Measurements from ENCODE around the gene CLDN2.
"Not testable (repeated sequence)": the region's sequence is repeated elsewhere in the genome, so short reads cannot be mapped to it uniquely, and the experiment has no call there.

Gene CLDN2, protein sequence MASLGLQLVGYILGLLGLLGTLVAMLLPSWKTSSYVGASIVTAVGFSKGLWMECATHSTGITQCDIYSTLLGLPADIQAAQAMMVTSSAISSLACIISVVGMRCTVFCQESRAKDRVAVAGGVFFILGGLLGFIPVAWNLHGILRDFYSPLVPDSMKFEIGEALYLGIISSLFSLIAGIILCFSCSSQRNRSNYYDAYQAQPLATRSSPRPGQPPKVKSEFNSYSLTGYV

DNA sequence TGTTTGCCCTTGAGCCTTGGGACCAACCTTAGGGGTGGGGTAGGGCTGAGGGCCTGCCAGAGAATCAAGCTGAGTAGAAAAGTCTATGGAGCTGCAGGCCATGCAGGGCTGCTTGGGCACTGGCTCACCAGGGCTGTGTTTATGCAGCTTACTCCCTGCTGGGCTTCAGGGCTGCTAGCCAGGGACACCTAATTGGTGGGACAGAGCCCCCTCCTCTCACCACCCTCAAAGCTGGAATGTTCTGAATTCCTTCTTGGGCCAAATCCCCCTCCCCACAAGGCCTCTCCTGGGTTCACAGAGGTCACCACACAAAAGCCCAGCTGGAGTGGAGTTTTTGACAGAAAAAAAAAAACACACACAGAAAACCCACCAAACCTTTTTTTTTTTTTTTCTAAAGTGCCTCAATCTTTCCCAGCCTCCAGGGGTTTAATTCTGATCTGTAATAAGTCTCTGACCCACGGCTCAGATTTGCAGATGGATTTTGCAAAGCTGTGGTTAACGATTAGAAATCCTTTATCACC is at the start of gene CLDN2:
CLDN2 (plus strand) TSS at position 471 of the 521 bp plus-strand sequence. CDS start 7,827 bp downstream, outside the sequence.
- no peak within 1 kb of the TSS for H3K9ac ChIP-seq (ENCODE audit: low read depth in 1 of 2, low read length in 2 of 2)
- peaks cover 6 to 11% of the 10 kb centered on the region in 2 donors for H3K4me1 ChIP-seq (ENCODE audit: control insufficient read depth in 1 of 2, insufficient read depth in 2 of 2, low read length in 2 of 2)

DNA sequence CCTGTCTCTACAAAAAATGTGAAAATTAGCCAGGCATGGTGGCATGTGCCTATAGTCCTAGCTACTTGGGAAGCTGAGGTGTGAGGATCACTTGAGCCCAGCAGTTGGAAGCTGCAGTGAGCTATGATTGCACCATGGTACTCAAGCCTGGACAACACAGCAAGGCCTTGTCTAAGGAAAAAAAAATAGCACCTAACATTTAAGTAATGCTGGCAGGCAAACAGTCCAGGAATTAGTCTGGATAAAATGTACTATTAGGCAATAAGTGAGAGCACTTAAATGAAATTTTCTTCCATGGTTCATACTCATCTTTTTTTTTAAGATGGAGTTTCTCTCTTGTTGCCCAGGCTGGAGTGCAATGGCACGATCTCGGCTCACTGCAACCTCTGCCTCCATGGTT is 47.4 kb upstream of the CLDN2 start:
- not testable (repeated sequence) for H3K27ac ChIP-seq (ENCODE audit: low read depth, low read length); H3K4me3 ChIP-seq (ENCODE audit: low read depth in 1 of 2, low read length in 2 of 2); H3K27me3 ChIP-seq (ENCODE audit: control insufficient read depth in 1 of 2, insufficient read depth in 2 of 2, low read length in 2 of 2); H3K9me3 ChIP-seq (ENCODE audit: control insufficient read depth in 1 of 2, low read length in 2 of 2); H3K9ac ChIP-seq (ENCODE audit: low read depth in 1 of 2, low read length in 2 of 2); H3K36me3 ChIP-seq (ENCODE audit: control insufficient read depth in 1 of 2, insufficient read depth in 2 of 2, low read length in 2 of 2); H3K4me1 ChIP-seq (ENCODE audit: control insufficient read depth in 1 of 2, insufficient read depth in 2 of 2, low read length in 2 of 2)

More for the DNA sequence above, at the start of gene CLDN2:
- H3K4me3 ChIP-seq (ENCODE audit: low read depth in 1 of 2, low read length in 2 of 2) = no peak within 1 kb of the TSS
- no peaks in the 10 kb centered on the region for H3K27me3 ChIP-seq (ENCODE audit: control insufficient read depth in 1 of 2, insufficient read depth in 2 of 2, low read length in 2 of 2)
- H3K27ac ChIP-seq (ENCODE audit: low read depth, low read length) = no peak within 1 kb of the TSS
- no peaks in the 10 kb centered on the region for H3K36me3 ChIP-seq (ENCODE audit: control insufficient read depth in 1 of 2, insufficient read depth in 2 of 2, low read length in 2 of 2)
- H3K9me3 ChIP-seq (ENCODE audit: control insufficient read depth in 1 of 2, low read length in 2 of 2) = no peaks in the 10 kb centered on the region

DNA sequence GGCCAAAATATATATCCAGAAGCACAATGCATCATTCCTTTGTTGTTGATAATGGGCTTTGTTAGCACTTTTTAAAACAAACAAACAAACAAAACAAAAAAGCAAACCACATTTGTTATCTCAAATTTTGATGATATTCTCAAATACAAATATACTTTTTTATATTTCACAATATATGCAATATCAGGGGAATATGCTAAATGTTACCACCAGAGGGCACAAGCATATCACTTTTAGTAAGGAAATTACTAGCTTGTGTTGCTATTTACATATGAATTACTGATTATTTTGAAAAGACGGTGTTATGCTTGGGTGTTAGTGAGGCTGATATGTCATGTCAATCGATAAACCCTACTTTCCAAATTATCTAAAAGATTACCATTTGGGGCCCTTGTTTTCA is 46.1 kb upstream of the CLDN2 start:
- Histone ChIP-seq H3K9me3 (ENCODE audit: control insufficient read depth in 1 of 2, low read length in 2 of 2) (no peaks in the 10 kb centered on the region), H3K36me3 (ENCODE audit: control insufficient read depth in 1 of 2, insufficient read depth in 2 of 2, low read length in 2 of 2) (peaks cover 0 to 4% of the 10 kb centered on the region in 2 donors), H3K27me3 (ENCODE audit: control insufficient read depth in 1 of 2, insufficient read depth in 2 of 2, low read length in 2 of 2) (no peaks in the 10 kb centered on the region), H3K4me3 (ENCODE audit: low read depth in 1 of 2, low read length in 2 of 2) (no peak overlapping the region), H3K4me1 (ENCODE audit: control insufficient read depth in 1 of 2, insufficient read depth in 2 of 2, low read length in 2 of 2) (no peaks in the 10 kb centered on the region), H3K27ac (ENCODE audit: low read depth, low read length) (no peak overlapping the region), H3K9ac (ENCODE audit: low read depth in 1 of 2, low read length in 2 of 2) (no peak overlapping the region)

DNA sequence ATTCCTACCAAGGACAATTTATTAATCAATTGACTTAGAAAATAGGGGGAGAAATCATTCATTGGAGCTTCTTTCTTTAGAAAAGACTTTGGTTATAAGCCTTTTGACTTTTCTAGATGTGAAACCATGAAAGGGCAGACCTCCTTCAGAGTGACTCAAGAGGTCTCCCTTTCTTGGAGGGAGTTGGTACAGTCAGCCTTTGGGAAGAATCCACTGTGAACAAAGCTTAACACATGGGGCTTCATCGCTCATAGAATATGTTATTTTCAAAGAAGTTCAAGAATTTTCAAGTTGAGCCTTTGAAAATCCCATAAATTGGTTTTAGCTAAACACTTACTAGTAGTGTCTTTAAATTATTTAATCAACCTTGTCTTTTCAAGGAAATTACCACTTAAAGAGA is 45.1 kb upstream of the CLDN2 start:
- no peaks in the 10 kb centered on the region for H3K4me1 ChIP-seq (ENCODE audit: control insufficient read depth in 1 of 2, insufficient read depth in 2 of 2, low read length in 2 of 2)
- no peak overlapping the region for H3K9ac ChIP-seq (ENCODE audit: low read depth in 1 of 2, low read length in 2 of 2)
- no peak overlapping the region for H3K4me3 ChIP-seq (ENCODE audit: low read depth in 1 of 2, low read length in 2 of 2)
- no peaks in the 10 kb centered on the region for H3K9me3 ChIP-seq (ENCODE audit: control insufficient read depth in 1 of 2, low read length in 2 of 2)
- H3K27me3 ChIP-seq (ENCODE audit: control insufficient read depth in 1 of 2, insufficient read depth in 2 of 2, low read length in 2 of 2) = no peaks in the 10 kb centered on the region
- no peak overlapping the region for H3K27ac ChIP-seq (ENCODE audit: low read depth, low read length)
- peaks cover 0 to 4% of the 10 kb centered on the region in 2 donors for H3K36me3 ChIP-seq (ENCODE audit: control insufficient read depth in 1 of 2, insufficient read depth in 2 of 2, low read length in 2 of 2)

DNA sequence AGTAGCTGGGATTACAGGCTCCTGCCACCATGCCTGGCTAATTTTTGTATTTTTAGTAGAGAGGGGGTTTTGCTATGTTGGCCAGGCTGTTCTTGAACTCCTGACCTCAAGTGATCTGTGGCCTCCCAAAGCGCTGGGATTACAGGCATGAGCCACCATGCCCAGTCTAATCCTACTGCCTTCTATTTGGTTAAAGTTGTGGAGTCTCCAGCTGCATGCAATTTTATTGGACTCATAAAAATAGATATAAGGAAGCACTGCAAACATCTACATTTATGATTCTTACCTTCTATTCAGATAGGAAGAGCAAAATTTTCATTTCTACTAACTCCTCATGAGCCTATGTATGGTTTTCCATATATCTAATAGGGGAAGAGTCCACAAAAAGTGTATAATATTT is 30.7 kb upstream of the CLDN2 start:
- Histone ChIP-seq H3K4me1 (ENCODE audit: control insufficient read depth in 1 of 2, insufficient read depth in 2 of 2, low read length in 2 of 2) (no peaks in the 10 kb centered on the region), H3K4me3 (ENCODE audit: low read depth in 1 of 2, low read length in 2 of 2) (no peak overlapping the region), H3K36me3 (ENCODE audit: control insufficient read depth in 1 of 2, insufficient read depth in 2 of 2, low read length in 2 of 2) (no peaks in the 10 kb centered on the region), H3K27me3 (ENCODE audit: control insufficient read depth in 1 of 2, insufficient read depth in 2 of 2, low read length in 2 of 2) (no peaks in the 10 kb centered on the region), H3K9ac (ENCODE audit: low read depth in 1 of 2, low read length in 2 of 2) (no peak overlapping the region), H3K9me3 (ENCODE audit: control insufficient read depth in 1 of 2, low read length in 2 of 2) (no peaks in the 10 kb centered on the region), H3K27ac (ENCODE audit: low read depth, low read length) (no peak overlapping the region)

DNA sequence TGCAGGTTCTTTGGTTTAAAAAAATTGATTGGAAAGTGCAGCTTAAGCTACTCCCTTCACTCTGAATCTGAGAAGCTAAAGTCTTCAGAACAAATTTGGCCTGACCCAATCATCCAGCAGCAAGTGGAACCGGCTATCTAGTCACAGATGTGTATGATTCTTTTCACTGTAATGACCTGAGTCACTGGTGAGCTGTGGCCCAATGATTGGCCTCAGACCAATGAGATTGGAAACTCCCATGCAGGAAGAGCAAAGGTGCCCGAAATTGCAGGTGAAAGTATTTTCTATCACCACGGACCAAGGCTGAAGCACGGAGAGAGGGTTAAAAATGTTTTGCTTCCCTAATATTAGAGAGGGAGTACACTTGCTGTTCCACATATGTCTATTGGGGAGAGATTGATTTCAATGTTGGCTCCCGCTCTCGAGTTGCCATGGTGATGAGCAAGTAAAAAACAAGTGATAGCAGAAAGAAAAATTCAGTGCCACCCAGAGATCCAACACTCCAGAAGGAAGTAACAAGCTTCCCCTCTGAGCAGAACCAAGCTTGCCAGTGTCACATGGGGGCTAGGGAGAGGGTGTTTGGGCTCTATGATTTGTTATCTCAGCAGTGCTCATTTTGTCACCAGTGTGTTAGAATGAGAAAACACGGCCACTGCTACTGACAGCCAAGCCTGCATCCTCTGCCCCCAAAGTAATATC is 28.3 kb upstream of the CLDN2 start:
- H3K4me3 ChIP-seq (ENCODE audit: low read depth in 1 of 2, low read length in 2 of 2) = no peak overlapping the region
- no peak overlapping the region for H3K27ac ChIP-seq (ENCODE audit: low read depth, low read length)
- H3K36me3 ChIP-seq (ENCODE audit: control insufficient read depth in 1 of 2, insufficient read depth in 2 of 2, low read length in 2 of 2) = no peaks in the 10 kb centered on the region
- no peaks in the 10 kb centered on the region for H3K9me3 ChIP-seq (ENCODE audit: control insufficient read depth in 1 of 2, low read length in 2 of 2)
- H3K4me1 ChIP-seq (ENCODE audit: control insufficient read depth in 1 of 2, insufficient read depth in 2 of 2, low read length in 2 of 2) = no peaks in the 10 kb centered on the region
- no peaks in the 10 kb centered on the region for H3K27me3 ChIP-seq (ENCODE audit: control insufficient read depth in 1 of 2, insufficient read depth in 2 of 2, low read length in 2 of 2)
- no peak overlapping the region for H3K9ac ChIP-seq (ENCODE audit: low read depth in 1 of 2, low read length in 2 of 2)

DNA sequence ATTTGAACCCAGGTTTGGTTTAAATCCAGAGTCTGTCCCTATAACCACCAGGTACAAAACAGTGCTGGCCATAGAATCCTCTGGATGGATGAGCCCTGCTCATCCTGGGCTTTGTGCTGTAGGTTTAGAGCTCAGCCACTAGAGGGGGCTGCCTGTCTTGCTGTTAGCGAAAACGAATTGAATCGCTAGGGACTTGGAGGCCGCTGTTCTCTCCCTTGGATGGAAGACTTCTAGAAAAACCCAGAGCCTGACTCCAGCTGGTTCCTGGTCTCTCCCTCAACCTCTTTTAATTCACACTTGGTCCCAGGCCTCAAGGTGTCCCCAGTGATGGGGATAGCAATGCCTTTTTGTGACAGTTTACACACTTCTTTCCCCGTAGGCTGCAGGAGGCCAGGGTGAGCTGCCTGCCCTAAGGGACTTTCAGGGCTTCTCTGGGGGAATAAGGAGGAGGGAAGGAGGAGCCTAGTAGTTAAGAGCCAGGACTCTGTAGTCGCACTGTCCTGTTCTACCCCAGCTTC is 25.8 kb upstream of the CLDN2 start:
- Histone ChIP-seq H3K27ac (ENCODE audit: low read depth, low read length) (no peak overlapping the region), H3K9me3 (ENCODE audit: control insufficient read depth in 1 of 2, low read length in 2 of 2) (no peaks in the 10 kb centered on the region), H3K27me3 (ENCODE audit: control insufficient read depth in 1 of 2, insufficient read depth in 2 of 2, low read length in 2 of 2) (no peaks in the 10 kb centered on the region), H3K36me3 (ENCODE audit: control insufficient read depth in 1 of 2, insufficient read depth in 2 of 2, low read length in 2 of 2) (no peaks in the 10 kb centered on the region), H3K9ac (ENCODE audit: low read depth in 1 of 2, low read length in 2 of 2) (no peak overlapping the region), H3K4me3 (ENCODE audit: low read depth in 1 of 2, low read length in 2 of 2) (no peak overlapping the region), H3K4me1 (ENCODE audit: control insufficient read depth in 1 of 2, insufficient read depth in 2 of 2, low read length in 2 of 2) (peaks cover 0 to 2% of the 10 kb centered on the region in 2 donors)

DNA sequence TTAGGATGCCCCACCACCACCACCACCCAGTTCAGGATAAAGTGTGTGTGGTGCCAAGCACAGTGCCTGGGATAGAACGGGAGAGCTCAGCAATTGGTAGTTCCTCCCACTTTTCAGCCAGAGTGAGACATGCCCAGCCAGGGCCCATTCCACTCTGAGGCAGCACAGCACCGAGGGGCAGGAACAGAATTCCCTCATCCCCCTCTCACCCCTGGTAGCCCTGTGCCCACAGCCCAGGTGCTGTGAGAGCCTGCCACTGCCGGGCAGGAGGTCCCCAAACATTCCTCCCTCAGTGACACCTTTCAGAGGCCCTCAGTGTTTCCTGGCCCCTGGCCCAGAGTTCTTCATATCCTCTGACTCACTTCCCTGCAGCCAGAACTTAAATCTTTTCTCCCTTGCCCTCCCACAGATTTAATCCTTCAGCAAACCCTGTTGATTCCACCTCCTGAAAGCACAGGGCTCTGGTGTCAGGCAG is 25.2 kb upstream of the CLDN2 start:
- H3K27ac ChIP-seq (ENCODE audit: low read depth, low read length) = no peak overlapping the region
- no peaks in the 10 kb centered on the region for H3K27me3 ChIP-seq (ENCODE audit: control insufficient read depth in 1 of 2, insufficient read depth in 2 of 2, low read length in 2 of 2)
- H3K4me1 ChIP-seq (ENCODE audit: control insufficient read depth in 1 of 2, insufficient read depth in 2 of 2, low read length in 2 of 2) = peaks cover 0 to 2% of the 10 kb centered on the region in 2 donors
- no peak overlapping the region for H3K4me3 ChIP-seq (ENCODE audit: low read depth in 1 of 2, low read length in 2 of 2)
- no peaks in the 10 kb centered on the region for H3K9me3 ChIP-seq (ENCODE audit: control insufficient read depth in 1 of 2, low read length in 2 of 2)
- no peaks in the 10 kb centered on the region for H3K36me3 ChIP-seq (ENCODE audit: control insufficient read depth in 1 of 2, insufficient read depth in 2 of 2, low read length in 2 of 2)
- no peak overlapping the region for H3K9ac ChIP-seq (ENCODE audit: low read depth in 1 of 2, low read length in 2 of 2)

DNA sequence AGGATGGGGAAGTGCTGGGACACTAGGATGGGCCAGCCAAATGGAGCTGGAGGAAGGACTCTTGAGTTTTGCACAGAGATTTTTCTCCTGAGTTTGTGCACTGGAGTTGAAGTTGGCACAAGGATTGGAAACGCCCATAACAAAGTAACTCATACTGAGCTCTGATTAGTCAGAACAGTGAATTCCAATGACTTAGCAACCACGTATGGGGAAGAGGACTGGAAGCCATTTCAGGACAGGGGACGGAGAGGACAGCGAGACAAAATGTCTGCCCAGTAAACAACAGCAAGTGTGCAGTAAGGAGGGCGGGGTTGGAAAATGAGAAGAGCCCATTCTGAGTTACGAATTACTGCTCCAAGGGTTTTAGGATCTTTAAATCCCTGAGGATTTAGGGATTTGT is 22.9 kb upstream of the CLDN2 start:
- Histone ChIP-seq H3K4me1 (ENCODE audit: control insufficient read depth in 1 of 2, insufficient read depth in 2 of 2, low read length in 2 of 2) (peaks cover 10 to 15% of the 10 kb centered on the region in 2 donors), H3K4me3 (ENCODE audit: low read depth in 1 of 2, low read length in 2 of 2) (no peak overlapping the region), H3K27me3 (ENCODE audit: control insufficient read depth in 1 of 2, insufficient read depth in 2 of 2, low read length in 2 of 2) (no peaks in the 10 kb centered on the region), H3K9me3 (ENCODE audit: control insufficient read depth in 1 of 2, low read length in 2 of 2) (no peaks in the 10 kb centered on the region), H3K36me3 (ENCODE audit: control insufficient read depth in 1 of 2, insufficient read depth in 2 of 2, low read length in 2 of 2) (no peaks in the 10 kb centered on the region), H3K9ac (ENCODE audit: low read depth in 1 of 2, low read length in 2 of 2) (no peak overlapping the region), H3K27ac (ENCODE audit: low read depth, low read length) (no peak overlapping the region)

DNA sequence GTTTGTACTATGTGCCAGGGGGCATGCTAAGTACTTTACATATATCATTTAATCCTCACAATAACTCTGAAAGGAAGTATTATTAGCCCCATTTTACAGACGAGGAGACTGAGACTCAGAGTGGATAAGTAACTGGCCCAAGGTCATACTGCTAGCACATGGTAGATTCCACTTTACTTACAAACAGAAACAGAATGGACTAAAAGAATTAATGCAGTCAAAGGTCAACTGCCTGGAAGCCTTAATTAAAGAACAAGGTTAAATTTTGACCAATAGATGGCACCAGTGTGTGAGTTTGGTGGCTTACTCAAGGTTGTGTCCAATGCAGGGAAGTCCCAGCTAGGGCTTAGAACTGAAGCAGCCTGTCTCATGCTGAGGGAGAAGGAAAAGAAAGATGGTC is 21.7 kb upstream of the CLDN2 start:
- Histone ChIP-seq H3K27me3 (ENCODE audit: control insufficient read depth in 1 of 2, insufficient read depth in 2 of 2, low read length in 2 of 2) (no peaks in the 10 kb centered on the region), H3K4me1 (ENCODE audit: control insufficient read depth in 1 of 2, insufficient read depth in 2 of 2, low read length in 2 of 2) (peaks cover 14 to 20% of the 10 kb centered on the region in 2 donors), H3K36me3 (ENCODE audit: control insufficient read depth in 1 of 2, insufficient read depth in 2 of 2, low read length in 2 of 2) (no peaks in the 10 kb centered on the region), H3K27ac (ENCODE audit: low read depth, low read length) (no peak overlapping the region), H3K9ac (ENCODE audit: low read depth in 1 of 2, low read length in 2 of 2) (no peak overlapping the region), H3K9me3 (ENCODE audit: control insufficient read depth in 1 of 2, low read length in 2 of 2) (no peaks in the 10 kb centered on the region), H3K4me3 (ENCODE audit: low read depth in 1 of 2, low read length in 2 of 2) (no peak overlapping the region)
